HG03460 (cell line): ENCODE measurements around the gene ABCA13.
"Not testable (repeated sequence)": the region's sequence is repeated elsewhere in the genome, so short reads cannot be mapped to it uniquely, and the experiment has no call there.

ENCODE experiments used
- ATAC-seq: cut with Tn5 transposase; IDR thresholded peaks from one replicate; pipeline ENCODE4 v1.9.1; 2021; ENCODE audit not compliant: unreplicated experiment

ABCA13 gene

GRCh38 chr7:48171202-48171601 is at the start of gene ABCA13:
Gene ABCA13 (plus strand): TSS chr7:48171458. CDS start chr7:48171484, 26 bp downstream.
- ATAC-seq = no peak

GRCh38 chr7:48126037-48126436 is 45.2 kb upstream of the ABCA13 start:
- no peak for ATAC-seq

DNA sequence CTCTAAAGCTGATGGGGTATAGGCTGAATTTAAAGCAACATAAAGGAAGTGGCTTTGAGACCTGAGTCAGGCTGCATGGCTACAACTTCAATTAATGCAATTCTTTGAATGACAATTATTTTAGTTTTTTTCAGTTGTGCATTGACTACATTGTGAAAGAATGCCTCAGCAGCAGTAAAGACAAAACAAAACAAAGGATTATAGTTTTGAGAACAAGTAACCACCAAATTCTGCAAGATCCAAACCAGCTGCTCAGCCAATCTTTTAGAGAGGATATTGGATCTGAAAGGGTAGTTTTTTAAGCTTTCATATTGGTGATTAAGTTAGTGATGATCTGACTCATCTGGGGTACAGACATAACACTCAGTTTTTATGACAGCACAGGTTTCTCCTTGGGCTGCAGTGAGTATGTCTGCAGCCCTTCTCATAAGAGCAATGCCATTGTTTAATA is 40.6 kb upstream of the ABCA13 start:
- no peak for ATAC-seq

GRCh38 chr7:48132792-48133191 is 38.5 kb upstream of the ABCA13 start:
- ATAC-seq = no peak

- no peak for ATAC-seq
These were observed 31.8 kb upstream of the ABCA13 start for GRCh38 chr7:48139459-48139858.

GRCh38 chr7:48140001-48140681 is 31.1 kb upstream of the ABCA13 start:
- ATAC-seq = no peak

DNA sequence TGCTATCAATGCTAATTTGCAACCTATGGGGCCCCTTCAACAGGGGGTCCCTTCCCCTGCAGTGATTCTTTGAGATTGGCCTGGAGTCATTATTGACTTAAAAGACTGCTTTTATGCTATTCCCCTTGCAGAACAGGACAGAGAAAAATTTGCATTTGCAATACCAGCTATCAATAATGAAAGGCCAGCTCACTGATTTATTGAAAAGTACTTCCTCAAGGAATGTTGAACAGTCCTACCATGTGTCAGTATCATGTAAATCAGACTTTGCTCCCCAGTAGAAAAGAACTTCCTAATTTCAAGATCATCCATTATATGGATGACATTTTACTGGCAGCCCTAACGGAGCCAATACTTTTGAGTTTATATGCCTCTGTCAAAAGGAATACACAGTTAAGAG is 29.7 kb upstream of the ABCA13 start:
- ATAC-seq = no peak

DNA sequence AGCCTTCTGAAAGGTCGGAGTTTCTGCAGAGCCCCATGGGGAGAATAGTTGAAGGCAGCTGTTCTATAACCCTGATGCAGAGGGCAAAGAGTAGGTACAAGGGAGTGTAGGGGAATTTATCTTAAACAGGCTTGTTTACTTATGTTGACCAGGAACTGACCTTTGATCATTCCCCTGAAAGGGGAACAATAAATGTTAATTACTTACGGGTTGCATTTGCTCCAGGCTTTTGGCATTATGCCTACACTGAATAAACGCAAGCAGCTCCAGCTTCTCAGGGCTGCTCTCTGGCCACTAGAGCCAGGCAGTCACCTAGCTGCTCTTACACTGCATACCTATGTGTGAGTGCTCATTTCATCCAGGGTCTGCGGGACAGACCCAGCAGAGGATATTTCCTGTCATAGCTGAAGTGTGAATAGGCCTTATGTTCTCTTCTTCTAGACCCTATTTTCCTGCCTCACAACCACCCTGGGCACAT is 26.9 kb upstream of the ABCA13 start:
- ATAC-seq = no peak

DNA sequence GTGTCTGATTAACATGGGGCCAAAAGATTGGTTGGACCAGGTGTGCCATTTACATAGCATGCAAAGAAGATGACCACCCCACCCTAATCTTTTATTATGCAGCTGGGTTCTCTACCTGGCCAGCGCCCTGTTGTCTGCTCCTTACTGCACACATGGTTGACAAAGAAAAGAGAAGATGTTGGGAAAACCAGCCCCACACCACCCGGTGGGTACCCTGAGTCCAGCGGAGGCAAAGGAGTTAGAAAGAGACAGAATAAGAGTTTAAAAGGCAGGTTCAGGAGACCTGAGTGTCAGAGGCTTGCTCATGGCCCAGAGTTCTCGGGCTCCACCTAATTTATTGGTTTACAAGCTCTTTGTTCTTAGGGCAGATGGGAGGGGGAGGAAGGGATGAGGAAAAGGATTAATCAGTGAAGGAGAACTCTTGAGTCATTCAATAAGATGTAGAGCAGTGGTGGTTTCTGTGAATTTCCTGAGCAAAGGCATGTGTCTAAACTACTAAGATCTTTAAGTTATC is 24.1 kb upstream of the ABCA13 start:
- ATAC-seq = no peak

- not testable (repeated sequence) for ATAC-seq
These were observed 23.6 kb upstream of the ABCA13 start for GRCh38 chr7:48147690-48148089.

DNA sequence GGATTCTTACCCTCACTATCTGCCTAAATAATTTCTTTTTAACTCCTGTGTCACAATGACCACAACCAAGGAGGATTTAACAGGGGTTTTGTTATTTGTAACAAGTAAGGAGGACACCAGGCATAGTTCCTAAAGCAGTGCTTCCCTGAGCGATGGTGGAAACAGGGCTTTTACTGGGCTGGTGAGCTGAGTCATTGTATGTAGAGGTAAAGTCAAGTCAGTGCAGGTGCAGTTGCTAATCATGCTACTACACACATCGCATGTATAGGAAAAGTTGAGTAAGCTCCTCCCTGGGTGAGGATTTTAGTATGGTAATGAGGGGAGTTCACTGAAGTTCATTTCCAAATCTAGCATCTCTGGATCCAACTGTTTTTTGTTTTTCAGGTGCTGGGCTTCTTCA is 22.9 kb upstream of the ABCA13 start:
- no peak for ATAC-seq

DNA sequence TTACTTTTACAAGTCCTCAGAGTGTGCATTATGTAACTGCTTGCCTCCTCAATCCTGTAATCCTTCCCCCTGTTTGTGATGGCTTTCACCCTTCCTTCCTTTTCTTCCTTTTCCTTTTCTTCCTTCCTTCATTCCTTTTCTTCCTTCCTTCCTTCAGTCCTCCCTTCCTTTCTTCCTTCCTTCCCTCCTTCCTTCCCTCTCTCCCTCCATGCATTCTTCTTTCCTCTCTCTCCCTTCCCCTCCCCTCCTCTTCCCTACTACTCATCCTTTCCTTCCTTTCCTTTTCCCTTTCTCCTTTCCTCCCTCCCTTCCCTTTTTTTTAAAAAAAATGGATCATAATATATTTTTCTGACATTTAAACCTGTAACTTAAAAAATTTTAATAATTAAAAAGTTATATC is 22.2 kb upstream of the ABCA13 start:
- no peak for ATAC-seq

DNA sequence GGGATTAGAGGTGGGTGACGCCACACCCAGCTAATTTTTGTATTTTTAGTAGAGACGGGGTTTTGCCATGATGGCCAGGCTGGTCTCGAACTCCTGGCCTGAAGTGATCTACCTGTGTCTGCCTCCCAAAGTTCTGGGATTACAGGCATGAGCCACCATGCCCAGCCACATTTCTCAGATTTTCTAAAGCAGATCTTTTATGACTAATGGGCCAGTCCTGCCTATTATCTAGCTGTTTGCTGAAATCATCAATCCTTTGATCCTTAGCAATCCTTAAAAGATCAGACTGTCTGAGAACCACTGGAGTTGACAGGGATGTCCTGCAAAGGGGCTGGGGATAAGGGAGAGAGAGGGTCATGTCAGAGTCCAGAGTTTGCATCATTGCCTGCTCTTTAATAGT is 21.2 kb upstream of the ABCA13 start:
- no peak for ATAC-seq

GRCh38 chr7:48154792-48155413 is 16.4 kb upstream of the ABCA13 start:
- ATAC-seq = no peak

DNA sequence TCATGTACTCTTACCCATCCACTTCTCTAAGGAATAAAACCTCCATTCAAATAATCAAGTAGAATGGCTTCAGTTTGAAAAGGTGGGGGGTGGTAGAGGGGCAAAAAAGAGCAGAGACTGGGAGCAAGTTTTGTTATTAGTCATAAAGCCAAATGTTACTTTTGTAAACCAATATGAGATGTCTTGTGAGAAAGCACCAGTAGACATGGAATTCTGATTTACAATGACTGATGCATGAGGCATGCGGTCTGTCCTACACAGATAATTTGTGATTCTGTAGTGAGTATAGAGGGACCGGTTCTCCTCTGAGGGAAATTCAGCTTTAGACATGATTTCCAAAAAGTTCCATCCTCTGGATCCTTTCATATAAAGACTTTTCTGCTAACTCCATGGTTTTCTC is 12.9 kb upstream of the ABCA13 start:
- no peak for ATAC-seq

DNA sequence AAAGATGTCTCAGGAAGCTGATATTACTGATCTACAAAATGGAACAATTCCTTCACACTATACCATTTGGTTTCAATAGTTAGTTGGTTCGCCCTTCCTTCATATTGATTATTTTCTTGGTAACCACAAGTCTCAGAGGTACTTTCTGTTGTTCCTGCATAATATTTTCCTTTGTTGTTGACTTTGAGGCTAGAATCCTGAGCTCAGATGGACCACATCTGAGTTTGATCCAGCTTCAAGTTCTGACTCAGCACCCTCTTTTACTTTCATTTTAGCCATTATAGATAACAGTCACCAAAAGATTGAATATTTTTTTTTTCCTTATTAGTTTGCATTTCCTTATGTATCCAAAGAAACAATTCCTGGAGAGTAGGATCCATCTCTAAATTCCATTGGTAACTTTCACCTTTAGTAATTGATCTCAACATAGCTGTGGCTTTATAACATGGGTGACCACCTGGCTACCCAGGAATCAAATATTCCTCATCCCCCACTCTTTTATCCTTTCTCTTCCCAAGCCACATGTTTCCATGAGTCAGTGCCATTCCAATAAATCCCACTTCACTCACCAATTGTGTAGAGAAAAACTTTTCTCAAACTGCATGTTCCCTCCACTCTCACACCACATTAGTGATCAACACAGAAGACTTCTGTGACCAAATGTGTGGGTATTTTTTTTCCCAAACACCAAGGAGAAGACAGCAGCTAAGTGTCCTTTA is 9.7 kb upstream of the ABCA13 start:
- no peak for ATAC-seq

GRCh38 chr7:48165157-48165556 is 6.1 kb upstream of the ABCA13 start:
- no peak for ATAC-seq

DNA sequence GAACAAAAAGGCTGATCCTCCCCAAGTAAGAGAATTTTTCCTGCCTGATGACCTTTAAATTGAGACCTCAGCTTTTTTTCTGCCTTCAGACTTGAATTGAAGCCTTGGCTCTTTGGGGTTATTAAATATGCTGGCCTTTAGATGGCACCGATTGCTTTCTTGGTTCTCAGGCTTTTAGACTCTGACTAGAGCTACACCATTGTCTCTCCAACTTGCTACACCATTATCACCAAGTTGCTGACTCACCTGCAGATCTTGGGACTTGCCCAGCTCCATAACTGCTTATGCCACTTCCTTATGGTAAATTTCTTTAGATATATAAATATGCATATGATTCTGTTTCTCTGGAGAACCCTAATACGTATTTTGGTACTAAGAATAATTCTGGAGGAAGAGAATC is 3.1 kb upstream of the ABCA13 start:
- ATAC-seq = no peak

DNA sequence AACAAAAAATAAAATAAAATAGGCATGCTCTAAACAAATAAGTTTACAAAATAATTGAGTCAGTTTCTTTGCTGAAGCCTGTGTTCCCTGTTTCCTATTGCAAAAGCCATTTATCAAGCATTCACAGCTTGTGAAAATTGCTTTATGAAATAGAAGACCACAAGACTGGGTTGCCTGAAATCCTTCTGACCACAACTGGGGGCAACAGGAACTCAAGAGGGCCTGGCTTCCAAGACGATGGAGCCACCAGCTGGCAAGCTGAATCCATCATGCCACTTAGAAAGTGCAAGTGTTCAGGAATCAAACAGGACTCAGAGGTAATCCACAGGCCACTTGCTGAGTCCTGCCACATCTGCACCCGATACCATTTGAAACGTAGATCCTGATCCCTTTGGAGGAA is 752 bp upstream of the ABCA13 start:
- ATAC-seq = no peak

- no peak for ATAC-seq
These were observed 2.1 kb downstream of the ABCA13 start for GRCh38 chr7:48173313-48173712.

DNA sequence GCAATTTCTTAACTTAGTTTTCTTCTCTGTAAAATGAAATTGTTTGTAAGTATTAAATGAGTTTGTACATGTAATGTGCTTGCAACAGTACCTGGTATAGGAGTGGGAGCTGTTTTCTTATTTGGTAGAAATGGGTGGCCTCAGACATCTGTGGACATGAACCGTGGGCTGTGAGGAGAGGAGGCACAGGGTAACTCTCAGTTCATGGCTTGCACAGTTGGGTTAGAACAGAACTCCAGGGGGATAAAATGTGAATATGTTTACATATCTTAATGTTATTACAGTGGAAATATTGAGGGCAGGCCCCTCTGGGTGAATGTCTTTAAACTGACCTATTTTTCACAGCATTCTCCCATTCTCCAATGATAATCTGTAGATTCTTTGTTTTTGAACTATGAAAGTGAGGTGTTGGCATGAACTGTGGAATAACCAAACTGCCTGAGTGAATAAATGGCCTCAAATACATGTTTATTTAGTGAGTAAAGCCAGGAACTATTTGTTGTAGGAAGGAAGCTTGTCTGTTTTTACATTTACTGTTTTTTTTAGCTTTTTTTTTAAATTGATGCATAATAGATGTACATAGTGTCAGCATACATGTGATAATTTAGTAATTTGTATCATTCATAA is 2.6 kb downstream of the ABCA13 start:
- no peak for ATAC-seq
